Left renal pelvis (tissue), 4 donors: ENCODE data around the gene RNF123. TPM values are rescaled to one million over a fixed set of nuclear protein-coding genes. Genes with fewer than 3 reads are reported as not detected.
A peak's percentile ranks its signal among the peaks of the same experiment; 100 is the strongest.

ENCODE experiments used
- DNase-seq, 4 donors: peaks; one replicate each; pipeline ENCODE4 v3.0.0-alpha.2; 2013; ENCODE audit warnings: low read depth in 4 of 4, low spot score in 3 of 4
- polyA plus RNA-seq, 4 donors: library from polyadenylated mRNA; unstranded; fragments of 120-200 nt; gene quantifications; one replicate each; pipeline ENCODE4 v1.2.1, GENCODE V29; 2013; ENCODE audit not compliant: insufficient read length in 4 of 4

The RNF123 gene
- polyA plus RNA-seq = 10 to 100 TPM; 31.1 to 38.6 (median 34.9) TPM

DNA sequence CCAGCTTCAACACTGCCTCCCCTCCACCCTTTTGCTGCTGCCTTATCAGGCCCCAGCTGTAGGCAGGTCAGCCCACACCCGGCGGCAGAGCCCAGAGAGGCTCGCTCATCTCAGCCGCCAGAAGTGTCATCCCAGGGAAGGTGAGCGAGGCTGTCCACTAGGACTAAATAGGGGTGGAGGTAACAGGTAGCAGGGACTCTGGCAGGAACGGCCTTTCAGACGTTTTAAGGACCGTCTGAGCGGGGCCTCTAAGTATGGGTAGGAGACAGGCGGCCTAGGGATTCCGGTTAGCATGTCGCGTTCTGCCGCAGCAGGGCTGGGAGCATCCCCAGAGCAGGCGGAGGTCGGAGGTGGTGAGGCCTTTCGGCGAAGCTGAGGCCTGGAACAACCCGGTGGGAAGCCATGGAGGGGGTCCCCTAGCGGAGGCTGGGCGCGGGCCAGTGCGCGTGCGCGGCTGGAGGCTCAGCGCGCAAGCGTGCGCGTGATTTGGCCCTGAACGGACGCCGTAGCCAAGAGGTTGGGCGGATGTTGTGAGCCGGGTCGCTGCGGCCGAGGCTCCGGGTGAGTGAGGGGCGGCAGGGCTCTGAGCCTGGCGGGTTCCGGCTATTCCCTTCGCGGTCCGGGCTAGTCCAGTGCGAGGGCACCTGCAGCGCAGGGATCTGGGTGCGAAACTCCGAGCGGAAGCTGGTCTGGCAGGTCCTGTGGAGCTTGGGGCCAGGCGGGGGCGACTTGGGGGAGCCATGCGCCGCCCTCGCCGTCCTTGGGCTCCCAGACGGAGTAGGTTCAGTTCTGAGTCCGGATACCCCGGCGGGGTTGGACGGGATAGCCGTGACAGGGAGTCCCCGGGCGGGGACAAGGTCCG, at the start of gene RNF123, which contains the start of gene MST1:
Gene RNF123, plus strand, starts transcription at position 512 of the 862 bp plus-strand sequence. CDS start 1,609 bp downstream, outside the sequence.
Gene MST1, minus strand, starts transcription at position 429 of the 862 bp plus-strand sequence. CDS start 783 bp downstream, outside the sequence.
- peak; percentile 82 to 89 (median 83) for DNase-seq

DNA sequence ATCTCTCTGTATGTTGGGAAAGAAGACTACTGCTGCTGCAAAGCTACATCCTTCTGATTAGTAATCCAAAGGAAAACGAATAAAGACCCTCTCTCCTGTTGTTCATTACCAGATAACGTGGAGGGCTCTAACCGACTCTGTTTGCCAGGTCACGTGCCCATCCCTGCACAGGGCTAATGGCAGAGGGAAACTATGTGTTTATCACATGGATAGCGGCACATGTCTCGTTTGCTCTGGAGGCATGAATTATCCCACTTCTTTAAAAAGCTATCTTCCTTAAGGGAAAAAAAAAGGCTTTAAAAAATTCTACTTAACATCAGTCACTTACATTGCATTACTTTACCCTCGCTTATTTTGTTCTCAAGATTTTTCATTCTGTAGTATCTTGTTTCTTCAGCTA, 48.1 kb upstream of the RNF123 start:
- no peak for DNase-seq

DNA sequence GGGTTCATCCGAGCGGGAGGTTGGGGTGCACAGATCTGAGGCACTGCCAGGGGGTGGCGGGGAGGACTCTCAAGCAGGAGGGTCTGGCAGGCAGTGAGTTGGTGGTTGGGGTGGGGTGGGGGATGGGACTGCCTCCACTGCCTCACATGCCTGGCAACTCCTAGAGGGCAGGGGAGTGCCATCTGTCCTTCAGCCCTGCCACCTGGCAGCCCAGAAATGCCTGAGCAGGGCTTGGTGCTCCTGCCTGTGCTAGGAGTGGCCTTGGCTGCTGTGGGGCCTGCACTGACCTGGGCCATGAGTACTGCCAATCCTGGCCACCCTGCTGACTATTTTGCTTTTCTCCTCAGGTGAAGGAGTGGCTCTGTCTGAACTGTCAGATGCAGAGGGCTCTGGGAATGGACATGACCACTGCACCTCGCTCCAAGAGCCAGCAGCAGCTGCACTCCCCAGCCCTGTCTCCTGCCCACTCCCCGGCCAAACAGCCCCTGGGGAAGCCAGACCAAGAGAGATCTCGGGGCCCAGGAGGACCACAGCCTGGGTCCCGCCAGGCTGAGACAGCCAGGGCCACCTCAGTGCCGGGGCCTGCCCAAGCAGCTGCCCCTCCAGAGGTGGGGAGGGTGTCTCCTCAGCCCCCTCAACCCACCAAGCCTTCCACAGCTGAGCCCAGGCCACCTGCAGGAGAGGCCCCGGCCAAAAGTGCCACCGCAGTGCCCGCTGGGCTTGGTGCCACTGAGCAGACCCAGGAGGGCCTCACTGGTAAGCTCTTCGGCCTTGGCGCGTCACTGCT, 47.2 kb upstream of the RNF123 start:
- no peak for DNase-seq

DNA sequence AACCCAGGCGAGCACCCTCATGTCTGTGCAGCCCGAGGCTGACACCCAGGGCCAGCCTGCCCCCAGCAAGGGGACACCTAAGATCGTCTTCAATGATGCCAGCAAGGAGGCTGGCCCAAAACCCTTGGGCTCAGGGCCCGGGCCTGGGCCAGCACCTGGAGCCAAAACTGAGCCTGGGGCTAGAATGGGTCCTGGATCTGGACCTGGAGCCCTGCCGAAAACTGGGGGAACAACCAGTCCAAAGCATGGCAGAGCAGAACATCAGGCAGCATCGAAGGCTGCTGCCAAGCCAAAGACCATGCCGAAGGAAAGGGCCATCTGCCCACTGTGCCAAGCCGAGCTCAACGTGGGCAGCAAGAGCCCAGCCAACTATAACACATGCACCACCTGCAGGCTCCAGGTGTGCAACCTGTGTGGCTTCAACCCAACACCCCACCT, 46.6 kb upstream of the RNF123 start:
- DNase-seq = no peak

DNA sequence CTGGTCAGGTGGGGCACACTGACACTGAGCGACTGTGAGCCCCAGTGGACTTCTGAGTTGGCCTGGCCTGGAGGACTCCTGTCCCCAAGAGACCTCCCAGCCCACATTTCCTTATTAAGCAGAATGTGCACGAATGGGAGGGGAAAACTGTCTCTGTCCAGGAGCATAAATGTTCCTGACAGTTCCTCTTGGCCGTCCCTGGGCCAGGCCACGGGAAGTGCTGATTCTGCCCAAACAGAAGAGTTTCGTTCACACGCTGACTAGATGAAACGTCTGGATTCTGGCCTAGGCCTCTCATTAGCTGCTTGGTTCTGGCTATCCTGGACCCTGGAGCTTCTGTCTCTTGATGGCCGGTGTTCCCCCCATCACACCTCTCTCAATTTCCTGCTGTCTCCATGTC, 44.7 kb upstream of the RNF123 start:
- no peak for DNase-seq

DNA sequence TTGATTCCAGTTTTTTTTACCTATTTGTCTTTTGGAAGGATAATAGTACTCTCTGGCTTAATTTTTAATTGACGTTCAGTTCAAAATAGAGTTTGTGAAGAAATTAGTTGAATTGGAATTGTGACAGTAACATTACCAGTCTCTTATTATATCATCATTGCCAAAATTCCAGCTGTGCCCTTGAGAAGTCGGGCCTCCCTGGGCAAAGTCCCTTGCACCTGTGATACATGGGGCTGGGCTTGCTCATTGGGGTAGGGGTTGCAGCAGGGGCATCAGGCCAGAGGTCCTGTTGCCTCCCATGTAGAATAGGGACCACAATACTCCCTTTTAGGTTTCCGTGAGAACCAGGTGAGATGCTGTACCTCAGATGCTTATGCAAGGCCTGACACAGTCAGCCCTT, 43.1 kb upstream of the RNF123 start:
- no peak for DNase-seq

DNA sequence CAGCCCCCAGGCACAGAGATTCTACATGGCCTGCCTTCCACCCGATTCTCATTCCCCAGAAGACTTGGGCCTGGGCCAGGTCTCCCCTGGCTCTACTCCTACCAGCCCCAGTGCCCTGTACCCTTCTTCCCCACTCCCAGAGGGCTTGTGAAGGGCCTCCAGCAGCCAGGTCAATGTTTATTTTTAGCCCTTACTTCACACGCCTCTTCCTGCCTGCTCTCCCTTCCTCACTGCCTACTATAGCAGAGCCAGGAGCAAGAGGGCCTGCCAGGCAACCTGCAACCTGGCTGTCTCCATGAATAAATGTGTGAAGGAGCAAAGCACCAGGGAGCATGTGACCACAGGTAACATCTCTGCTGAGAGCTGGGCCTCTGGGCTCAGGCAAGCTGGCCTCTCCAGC, 41.6 kb upstream of the RNF123 start:
- no peak for DNase-seq

DNA sequence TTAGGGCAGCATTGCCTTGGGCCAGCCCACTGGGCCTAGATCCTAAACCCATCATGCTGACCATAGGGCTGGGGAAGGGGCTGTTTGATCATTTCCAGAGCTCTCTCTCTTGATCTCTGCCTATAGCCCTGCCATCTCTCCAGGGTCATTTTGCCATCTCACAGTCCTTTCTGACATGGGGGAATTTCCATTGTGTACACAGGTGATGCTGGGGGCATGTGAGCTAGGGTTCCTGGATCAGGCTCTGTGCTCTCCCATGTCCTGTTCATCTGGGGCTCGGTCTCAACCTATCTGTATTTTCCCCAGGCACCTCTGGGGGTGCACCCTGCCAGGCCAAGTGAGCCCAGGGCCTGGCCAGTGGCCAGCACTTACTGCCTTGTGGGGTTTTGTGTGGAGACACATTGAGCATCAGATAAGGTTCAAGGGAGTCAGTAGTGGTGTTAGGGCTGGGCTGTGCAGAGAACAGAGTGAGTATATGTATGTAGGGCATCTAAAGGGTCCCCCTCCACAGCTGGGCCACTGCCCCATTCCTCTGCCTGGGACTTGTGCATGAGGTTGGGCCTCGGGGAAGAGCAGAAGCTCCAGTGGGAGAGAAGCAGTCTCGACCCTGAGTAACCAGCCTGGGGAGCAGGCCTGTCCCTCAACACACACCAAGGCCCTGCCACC, 40.9 kb upstream of the RNF123 start:
- no peak for DNase-seq

DNA sequence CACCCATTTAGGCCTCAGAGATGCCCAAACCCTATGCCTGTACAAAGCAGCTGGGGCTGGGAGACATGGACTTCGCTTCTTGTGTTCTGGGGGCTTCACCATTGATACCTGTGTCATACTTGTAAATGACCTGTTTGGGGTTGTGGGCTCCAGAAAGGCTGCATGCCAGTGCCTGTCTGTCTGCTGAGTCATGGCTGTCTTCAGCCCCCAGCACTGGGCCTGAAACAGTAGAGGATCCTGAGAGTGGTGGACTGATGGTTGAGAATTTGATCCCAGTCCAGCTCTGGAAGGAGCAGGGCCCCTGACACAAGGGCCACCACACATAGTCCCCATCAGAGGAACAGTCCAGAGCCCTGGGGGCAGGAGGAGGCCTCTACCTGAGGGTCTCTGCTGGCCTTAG, 39.8 kb upstream of the RNF123 start:
- DNase-seq = no peak

DNA sequence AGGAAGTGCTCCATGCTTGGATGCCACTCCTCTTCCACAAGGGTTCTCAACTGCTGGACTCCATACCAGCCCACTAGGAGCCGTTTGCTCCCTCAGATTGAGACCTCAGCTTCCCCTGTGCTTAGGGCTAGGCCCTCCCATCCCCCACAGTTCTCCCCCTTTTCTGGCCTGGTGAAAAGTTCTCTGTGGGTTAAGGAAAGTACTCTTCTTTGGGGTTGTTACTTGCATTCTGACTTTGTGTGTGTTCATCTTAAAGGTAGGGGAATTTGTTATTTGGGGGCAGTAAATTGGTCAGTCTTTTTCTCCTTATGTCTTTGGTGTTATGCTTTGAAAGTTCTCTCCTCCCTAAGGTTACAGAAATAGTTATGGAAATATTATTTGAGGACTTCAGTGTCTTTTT, 39.2 kb upstream of the RNF123 start:
- no peak for DNase-seq

DNA sequence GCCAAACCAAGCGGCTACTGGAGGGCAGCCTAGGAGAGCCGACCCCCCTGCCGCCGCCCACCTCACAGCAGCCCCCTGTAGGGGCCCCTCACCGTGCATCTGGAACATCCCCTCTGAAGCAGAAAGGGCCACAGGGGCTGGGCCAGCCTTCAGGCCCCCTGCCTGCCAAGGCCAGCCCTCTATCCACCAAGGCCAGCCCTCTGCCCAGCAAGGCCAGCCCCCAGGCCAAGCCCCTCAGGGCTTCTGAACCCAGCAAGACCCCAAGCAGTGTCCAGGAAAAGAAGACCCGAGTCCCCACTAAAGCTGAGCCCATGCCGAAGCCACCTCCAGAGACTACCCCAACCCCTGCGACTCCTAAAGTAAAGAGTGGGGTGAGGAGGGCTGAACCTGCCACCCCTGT, 38.7 kb upstream of the RNF123 start:
- DNase-seq = no peak

DNA sequence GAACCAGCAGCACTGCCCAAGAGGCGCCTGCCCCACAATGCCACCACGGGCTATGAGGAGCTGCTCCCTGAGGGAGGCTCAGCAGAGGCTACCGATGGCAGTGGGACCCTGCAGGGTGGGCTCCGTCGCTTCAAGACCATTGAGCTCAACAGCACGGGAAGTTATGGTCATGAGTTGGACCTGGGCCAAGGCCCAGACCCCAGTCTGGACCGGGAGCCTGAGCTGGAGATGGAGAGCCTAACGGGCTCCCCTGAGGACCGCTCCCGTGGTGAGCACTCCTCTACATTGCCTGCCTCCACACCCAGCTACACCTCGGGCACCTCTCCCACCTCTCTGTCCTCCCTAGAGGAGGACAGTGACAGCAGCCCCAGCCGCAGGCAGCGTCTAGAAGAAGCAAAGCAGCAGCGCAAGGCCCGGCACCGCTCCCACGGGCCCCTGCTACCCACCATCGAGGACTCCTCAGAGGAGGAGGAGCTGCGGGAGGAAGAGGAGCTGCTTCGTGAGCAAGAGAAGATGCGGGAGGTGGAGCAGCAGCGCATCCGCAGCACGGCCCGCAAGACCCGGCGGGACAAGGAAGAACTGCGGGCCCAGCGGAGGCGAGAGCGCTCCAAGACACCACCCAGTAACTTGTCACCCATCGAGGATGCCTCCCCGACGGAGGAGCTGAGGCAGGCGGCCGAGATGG, 37.0 kb upstream of the RNF123 start:
- DNase-seq = no peak

DNA sequence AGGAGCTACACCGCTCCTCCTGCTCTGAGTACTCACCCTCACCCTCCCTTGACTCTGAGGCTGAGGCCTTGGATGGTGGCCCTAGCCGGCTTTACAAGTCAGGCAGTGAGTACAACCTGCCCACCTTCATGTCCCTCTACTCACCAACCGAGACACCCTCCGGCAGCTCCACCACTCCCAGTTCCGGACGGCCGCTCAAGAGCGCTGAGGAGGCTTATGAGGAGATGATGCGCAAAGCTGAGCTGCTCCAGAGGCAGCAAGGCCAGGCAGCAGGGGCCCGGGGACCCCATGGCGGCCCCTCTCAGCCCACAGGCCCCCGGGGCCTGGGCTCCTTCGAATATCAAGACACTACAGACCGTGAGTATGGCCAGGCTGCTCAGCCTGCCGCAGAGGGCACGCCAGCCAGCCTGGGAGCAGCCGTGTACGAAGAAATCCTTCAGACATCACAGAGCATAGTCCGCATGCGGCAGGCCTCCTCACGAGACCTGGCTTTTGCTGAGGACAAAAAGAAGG, 36.4 kb upstream of the RNF123 start:
- DNase-seq = no peak

DNA sequence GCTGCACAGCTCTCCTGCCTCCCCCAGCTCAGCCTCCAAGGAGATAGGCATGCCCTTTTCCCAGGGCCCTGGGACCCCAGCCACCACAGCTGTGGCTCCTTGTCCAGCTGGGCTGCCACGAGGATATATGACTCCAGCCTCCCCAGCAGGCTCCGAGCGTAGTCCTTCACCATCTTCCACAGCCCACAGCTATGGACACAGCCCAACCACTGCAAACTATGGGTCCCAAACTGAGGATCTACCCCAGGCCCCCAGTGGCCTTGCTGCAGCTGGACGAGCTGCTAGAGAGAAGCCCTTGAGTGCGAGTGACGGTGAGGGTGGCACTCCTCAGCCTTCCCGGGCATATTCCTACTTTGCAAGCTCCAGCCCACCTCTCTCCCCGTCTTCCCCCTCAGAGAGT, 35.7 kb upstream of the RNF123 start:
- DNase-seq = no peak

DNA sequence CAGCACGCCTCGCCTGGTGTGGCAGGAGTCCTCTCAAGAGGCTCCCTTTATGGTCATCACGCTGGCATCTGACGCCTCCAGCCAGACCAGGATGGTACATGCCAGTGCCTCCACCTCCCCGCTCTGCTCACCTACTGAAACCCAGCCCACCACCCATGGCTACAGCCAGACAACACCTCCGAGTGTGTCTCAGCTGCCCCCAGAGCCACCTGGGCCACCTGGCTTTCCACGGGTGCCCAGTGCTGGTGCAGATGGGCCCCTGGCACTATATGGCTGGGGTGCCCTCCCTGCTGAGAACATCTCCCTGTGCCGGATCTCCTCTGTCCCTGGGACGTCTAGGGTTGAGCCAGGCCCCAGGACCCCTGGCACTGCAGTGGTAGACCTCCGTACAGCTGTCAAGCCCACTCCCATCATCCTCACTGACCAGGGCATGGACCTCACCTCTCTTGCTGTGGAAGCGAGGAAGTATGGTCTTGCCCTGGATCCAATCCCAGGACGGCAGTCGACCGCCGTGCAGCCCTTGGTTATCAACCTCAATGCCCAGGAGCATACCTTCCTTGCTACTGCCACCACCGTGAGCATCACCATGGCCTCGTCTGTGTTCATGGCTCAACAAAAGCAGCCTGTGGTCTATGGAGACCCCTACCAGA, 35.1 kb upstream of the RNF123 start:
- DNase-seq = no peak

DNA sequence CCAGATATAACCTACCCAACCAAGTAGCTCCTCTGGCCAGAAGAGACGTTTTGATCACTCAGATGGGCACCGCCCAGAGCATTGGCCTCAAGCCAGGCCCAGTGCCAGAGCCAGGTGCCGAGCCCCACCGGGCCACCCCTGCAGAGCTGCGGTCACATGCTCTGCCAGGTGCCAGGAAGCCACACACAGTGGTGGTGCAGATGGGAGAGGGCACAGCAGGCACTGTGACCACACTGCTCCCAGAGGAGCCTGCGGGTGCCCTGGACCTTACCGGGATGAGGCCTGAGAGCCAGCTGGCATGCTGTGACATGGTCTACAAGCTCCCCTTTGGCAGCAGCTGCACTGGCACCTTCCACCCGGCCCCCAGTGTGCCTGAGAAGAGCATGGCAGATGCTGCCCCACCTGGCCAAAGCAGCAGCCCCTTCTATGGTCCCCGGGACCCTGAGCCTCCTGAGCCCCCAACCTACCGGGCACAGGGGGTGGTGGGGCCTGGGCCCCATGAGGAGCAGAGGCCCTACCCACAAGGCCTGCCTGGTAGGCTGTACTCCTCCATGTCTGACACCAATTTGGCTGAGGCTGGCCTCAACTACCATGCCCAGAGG, 34.3 kb upstream of the RNF123 start:
- DNase-seq = no peak

DNA sequence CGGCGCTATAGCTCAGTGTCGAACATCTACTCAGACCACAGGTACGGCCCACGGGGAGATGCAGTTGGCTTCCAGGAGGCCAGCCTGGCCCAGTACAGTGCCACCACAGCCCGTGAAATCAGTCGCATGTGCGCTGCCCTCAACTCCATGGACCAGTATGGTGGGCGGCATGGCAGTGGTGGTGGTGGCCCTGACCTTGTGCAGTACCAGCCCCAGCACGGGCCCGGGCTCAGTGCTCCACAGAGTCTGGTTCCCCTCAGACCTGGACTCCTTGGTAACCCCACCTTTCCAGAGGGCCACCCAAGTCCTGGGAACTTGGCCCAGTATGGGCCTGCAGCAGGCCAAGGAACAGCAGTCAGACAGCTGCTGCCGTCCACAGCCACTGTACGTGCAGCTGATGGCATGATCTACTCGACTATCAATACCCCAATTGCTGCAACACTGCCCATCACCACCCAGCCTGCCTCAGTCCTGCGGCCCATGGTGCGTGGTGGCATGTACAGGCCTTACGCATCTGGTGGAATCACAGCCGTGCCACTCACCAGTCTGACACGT, 33.5 kb upstream of the RNF123 start:
- no peak for DNase-seq

DNA sequence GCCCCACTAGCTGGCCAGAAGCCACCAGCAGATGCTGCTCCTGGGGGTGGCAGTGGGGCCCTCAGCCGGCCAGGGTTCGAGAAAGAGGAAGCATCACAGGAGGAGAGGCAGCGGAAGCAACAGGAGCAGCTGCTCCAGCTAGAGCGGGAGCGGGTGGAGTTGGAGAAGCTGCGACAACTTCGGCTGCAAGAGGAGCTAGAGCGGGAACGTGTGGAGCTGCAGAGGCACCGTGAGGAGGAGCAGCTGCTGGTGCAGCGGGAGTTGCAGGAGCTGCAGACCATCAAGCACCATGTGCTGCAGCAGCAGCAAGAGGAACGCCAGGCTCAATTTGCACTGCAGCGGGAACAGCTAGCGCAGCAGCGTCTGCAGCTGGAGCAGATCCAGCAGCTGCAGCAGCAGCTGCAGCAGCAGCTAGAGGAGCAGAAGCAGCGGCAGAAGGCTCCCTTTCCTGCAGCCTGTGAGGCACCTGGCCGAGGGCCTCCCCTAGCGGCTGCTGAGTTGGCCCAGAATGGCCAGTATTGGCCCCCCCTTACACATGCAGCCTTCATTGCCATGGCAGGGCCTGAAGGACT, 32.7 kb upstream of the RNF123 start:
- DNase-seq = no peak
